HepG2 (cell line): ENCODE measurements around the gene POLR2M. TPM values are rescaled to one million over a fixed set of nuclear protein-coding genes. Genes with fewer than 3 reads are reported as not detected.

ENCODE experiments used
- ATAC-seq: fragments of 200-7000 bp; cut with Tn5 transposase; 3 replicates; pipeline ENCODE4 v1.9.1; 2020; ENCODE audit warnings: mild to moderate bottlenecking, moderate library complexity
- BruUV-seq: library from RNA; stranded (reverse); fragments of 400-500 nt; replicated peaks from 2 replicates; lab custom pipeline; 2021; lab: Mats Ljungman, UMichigan
- CTCF ChIA-PET: fragments of 300-600 bp; formaldehyde crosslinking; extraction: SDS; loops from one replicate; lab custom pipeline; 2021; ENCODE audit warnings: low total read pairs, inconsistent platforms, low intra/inter-chr PET ratio; lab: Yijun Ruan, JAX
- POLR2A ChIA-PET: fragments of 350-600 bp; sonication (Branson Sonifier 250); formaldehyde crosslinking; loops from one replicate; lab custom pipeline; 2020; ENCODE audit warnings: antibody characterized with exemption, inconsistent platforms; lab: Yijun Ruan, JAX
- DNase-seq: peaks from one replicate; pipeline ENCODE4 v3.0.0-alpha.2; 2015; ENCODE audit warnings: low spot score
- FAIRE-seq: peaks from 3 replicates; lab custom pipeline; 2011; peaks lifted over from hg19 to GRCh38; lab: Jason Lieb, UNC
- H2AFZ ChIP-seq: one replicate; pipeline ENCODE4 v1.6.1; 2011; ENCODE audit warnings: low read length, inconsistent platforms
- H3K27ac ChIP-seq: fragments of 300-600 bp; 3 replicates; pipeline ENCODE4 v1.8.0; 2011; ENCODE audit warnings: mixed run types, mild to moderate bottlenecking, mixed read lengths, low read length, inconsistent platforms; ENCODE audit not compliant: insufficient read depth; ENCODE audit errors: extremely low read length
- H3K27me3 ChIP-seq, 2 experiments: fragments of 200-600 bp in 1 of 2; 2 replicates in 1 of 2; 3 replicates in 1 of 2; pipeline versions ENCODE4 v1.6.0 to v1.8.0; 2011; ENCODE audit warnings: low read length in 2 of 2, mild to moderate bottlenecking in 2 of 2, moderate library complexity in 2 of 2, inconsistent platforms in 1 of 2; ENCODE audit not compliant: insufficient read depth in 2 of 2, control insufficient read depth in 1 of 2
- H3K36me3 ChIP-seq, 2 experiments: fragments of 200-600 bp in 1 of 2; replicated peaks in 1 of 2; 2 replicates in 1 of 2; 3 replicates in 1 of 2; pipeline versions ENCODE4 v1.5.1 to v1.8.0; 2011; ENCODE audit warnings: low read length in 2 of 2, inconsistent platforms in 1 of 2; ENCODE audit not compliant: insufficient read depth in 2 of 2, control insufficient read depth in 1 of 2
- H3K4me1 ChIP-seq: 2 replicates; pipeline ENCODE4 v1.5.1; 2012; ENCODE audit warnings: low read length, inconsistent platforms; ENCODE audit not compliant: insufficient read depth
- H3K4me2 ChIP-seq: 2 replicates; pipeline ENCODE4 v1.6.0; 2011; ENCODE audit warnings: low read depth, low read length, inconsistent platforms
- H3K4me3 ChIP-seq, 3 experiments: fragments of 200-600 bp in 1 of 3; sonication (generic), shearing (Covaris generic) in 1 of 3; replicated peaks in 1 of 3; 2 replicates each; pipeline ENCODE4 v1.5.1; 2011 to 2016; ENCODE audit warnings: low read length in 3 of 3, inconsistent platforms in 2 of 3, low read depth in 2 of 3, mild to moderate bottlenecking in 2 of 3, control low read depth in 1 of 3, mixed read lengths in 1 of 3; ENCODE audit not compliant: insufficient read depth in 1 of 3
- H3K79me2 ChIP-seq: one replicate; pipeline ENCODE4 v1.6.1; 2011; ENCODE audit warnings: low read length, inconsistent platforms; ENCODE audit not compliant: insufficient read depth
- H3K9ac ChIP-seq: 2 replicates; pipeline ENCODE4 v1.6.0; 2011; ENCODE audit warnings: mild to moderate bottlenecking, low read depth, low read length, inconsistent platforms; ENCODE audit not compliant: insufficient read depth
- H3K9me3 ChIP-seq: 2 replicates; pipeline ENCODE4 v1.5.1; 2012; ENCODE audit warnings: mild to moderate bottlenecking, low read length
- H4K20me1 ChIP-seq: 2 replicates; pipeline ENCODE4 v1.6.0; 2011; ENCODE audit warnings: inconsistent platforms, mild to moderate bottlenecking, low read length, moderate library complexity; ENCODE audit not compliant: insufficient read depth
- HES4 ChIP-seq: sonication (generic); formaldehyde crosslinking; IDR thresholded peaks from 2 replicates; pipeline ENCODE4 v1.9.0; 2021; ENCODE audit warnings: mild to moderate bottlenecking, missing genetic modification reagents, borderline replicate concordance
- MXI1 ChIP-seq: IDR thresholded peaks from 3 replicates; pipeline ENCODE4 v1.6.1; 2012; ENCODE audit warnings: low read depth, low read length, inconsistent platforms, borderline replicate concordance
- NFE2 ChIP-seq: sonication (generic); formaldehyde crosslinking; IDR thresholded peaks from 2 replicates; pipeline ENCODE4 v1.4.0; 2020; ENCODE audit warnings: missing genetic modification reagents
- NFKBIZ ChIP-seq: IDR thresholded peaks from 2 replicates; pipeline ENCODE4 v1.6.1; 2018; ENCODE audit warnings: missing genetic modification reagents, missing compliant biosample characterization
- TSC22D2 ChIP-seq: sonication (generic); formaldehyde crosslinking; IDR thresholded peaks from 2 replicates; pipeline ENCODE4 v1.5.1; 2020; ENCODE audit warnings: missing genetic modification reagents, mild to moderate bottlenecking, borderline replicate concordance
- ZBTB46 ChIP-seq: sonication (generic); formaldehyde crosslinking; IDR thresholded peaks from 2 replicates; pipeline ENCODE4 v1.4.0; 2020; ENCODE audit warnings: mild to moderate bottlenecking, missing genetic modification reagents, borderline replicate concordance
- ZIK1 ChIP-seq: sonication (generic); formaldehyde crosslinking; IDR thresholded peaks from 2 replicates; pipeline ENCODE4 v1.5.0; 2020; ENCODE audit warnings: mild to moderate bottlenecking, low read depth, missing genetic modification reagents, borderline replicate concordance
- ZKSCAN8 ChIP-seq: IDR thresholded peaks from 2 replicates; pipeline ENCODE4 v1.6.1; 2016; ENCODE audit warnings: borderline replicate concordance, missing genetic modification reagents, missing compliant biosample characterization
- ZNF124 ChIP-seq: sonication (generic); formaldehyde crosslinking; IDR thresholded peaks from 2 replicates; pipeline ENCODE4 v1.4.0; 2020; ENCODE audit warnings: missing genetic modification reagents
- ZNF20 ChIP-seq: sonication (generic); formaldehyde crosslinking; IDR thresholded peaks from 2 replicates; pipeline ENCODE4 v1.4.0; 2020; ENCODE audit warnings: mild to moderate bottlenecking, moderate library complexity, missing genetic modification reagents
- ZNF552 ChIP-seq: sonication (generic); formaldehyde crosslinking; IDR thresholded peaks from 2 replicates; pipeline ENCODE4 v1.9.0; 2022; ENCODE audit warnings: missing genetic modification reagents, mild to moderate bottlenecking, borderline replicate concordance
- WGBS: methylation state at CpG from one replicate; pipeline ENCODE4 v1.1.6; 2017; ENCODE audit warnings: low lambda C conversion rate; 5-methylcytosine and 5-hydroxymethylcytosine counted together
- in situ Hi-C: cut with HindIII; loops from 2 replicates; pipeline ENCODE4 v1.10.0; 2017; ENCODE audit warnings: low pct_unique_long_range_greater_than_20kb; ENCODE audit not compliant: extremely low pct_ligation_motif_present
- intact Hi-C: fragments of 100-400 bp; cut with micrococcal nuclease; formaldehyde crosslinking; loops from one replicate; pipeline ENCODE4 v1.10.0; 2022; ENCODE audit not compliant: unreplicated experiment
- polyA plus RNA-seq, 8 experiments: library from polyadenylated mRNA; depleted of rRNA in 3 of 8; stranded (reverse) in 7 of 8; unstranded in 1 of 8; fragments of >200 nt; fragmentation: Illumina TruSeq in 4 of 8; extraction: Trizol in 4 of 8; gene quantifications; 2 replicates each; pipeline versions ENCODE4 v1.2.1 to v1.2.3, GENCODE V29; 2011 to 2016; ENCODE audit warnings: low read depth in 4 of 8, missing spikeins in 1 of 8, mixed read lengths in 1 of 8; ENCODE audit not compliant: insufficient read depth in 1 of 8
- total RNA-seq, 5 experiments: library from RNA; depleted of rRNA; stranded (reverse); fragments of >200 nt; fragmentation: Illumina TruSeq; extraction: Trizol; gene quantifications; 2 replicates each; pipeline ENCODE4 v1.2.3, GENCODE V29; 2016; ENCODE audit warnings: low read depth in 1 of 5

Gene POLR2M
- total and polyA plus RNA-seq, 2 of the 13 experiments (the other 11 are each of a cell fraction or from before 2014, with no cell fraction given) = 25.9 to 48.5 TPM

GRCh38 chr15:57696146-57696545 is 10.4 kb upstream of the POLR2M start (continued):
- TF ChIP-seq ZBTB46 (CRISPR knock-in tag) = no peak
- TF ChIP-seq ZNF124 (CRISPR knock-in tag) = no peak
- TF ChIP-seq TSC22D2 (CRISPR knock-in tag) = no peak
- no peak for TF ChIP-seq ZIK1
- no peak for TF ChIP-seq MXI1
- TF ChIP-seq NFKBIZ (CRISPR knock-in tag) = no peak
- TF ChIP-seq HES4 (CRISPR knock-in tag) = no peak

GRCh38 chr15:57697588-57697987 is 8.9 kb upstream of the POLR2M start:
- 85% methylated on average over 4 of the region's 4 CpGs for WGBS
- POLR2A ChIA-PET = no interaction called here

More at GRCh38 chr15:57697588-57697987, 8.9 kb upstream of the POLR2M start:
- H3K4me3 ChIP-seq = no peak overlapping the region
- no peaks in the 10 kb centered on the region for H3K36me3 ChIP-seq
- H3K9me3 ChIP-seq = no peaks in the 10 kb centered on the region
- H3K27me3 ChIP-seq = peaks cover 0 to 14% of the 10 kb centered on the region in 2 experiments; a peak in 3 of 5 replicates
- TF ChIP-seq ZNF552 (CRISPR knock-in tag) (no peak), ZNF20 (CRISPR knock-in tag) (no peak), NFE2 (CRISPR knock-in tag) (no peak), ZKSCAN8 (CRISPR knock-in tag) (no peak)
- no peaks in the 10 kb centered on the region for H4K20me1 ChIP-seq
- no peak overlapping the region for H3K4me2 ChIP-seq
- H3K79me2 ChIP-seq = no peaks in the 10 kb centered on the region
- in situ Hi-C loops (no loop called here), intact Hi-C loops (no loop called here)
- DNase-seq (no peak), ATAC-seq (no peak), FAIRE-seq (no peak)
- H3K4me1 ChIP-seq = no peaks in the 10 kb centered on the region
- no peak overlapping the region for H3K9ac ChIP-seq
- H2AFZ ChIP-seq = no peak overlapping the region
- CTCF ChIA-PET = no interaction called here
- H3K27ac ChIP-seq = no peak overlapping the region
- no TSS peak for BruUV-seq
